ENCODE results near the gene PARP14.

PARP14 gene

DNA sequence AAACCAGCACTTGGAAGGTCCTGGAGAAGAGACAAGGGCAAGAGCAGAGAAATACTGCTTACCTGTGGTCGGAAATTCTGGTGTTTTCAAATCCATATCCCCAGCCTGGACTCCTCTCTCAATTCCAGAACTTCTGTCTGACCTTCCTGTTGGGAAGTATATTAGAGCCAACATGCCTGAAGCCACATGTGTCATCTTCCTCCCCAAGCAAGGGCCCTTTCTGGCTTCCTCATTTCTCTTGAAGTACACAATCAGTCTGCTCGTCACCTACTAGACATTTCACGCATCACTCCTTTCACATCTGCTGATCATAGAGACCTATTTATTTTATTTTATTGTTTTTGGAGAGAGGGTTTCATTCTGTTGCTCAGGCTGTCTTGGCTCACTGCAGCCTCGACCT lies 8.4 kb downstream of the PARP14 start:
- DNase-seq (ENCODE audit: extremely low spot score), result no peak
- CTCF ChIA-PET, result no interaction called here
- POLR2A ChIA-PET, result no interaction called here
- TF ChIP-seq PKNOX1 (IDR thresholded peaks at IDR 0.05), result no peak
- TF ChIP-seq NFRKB (IDR thresholded peaks at IDR 0.05), result no peak
- no peak for TF ChIP-seq HDGF (IDR thresholded peaks at IDR 0.05; ENCODE audit: borderline replicate concordance)
- TF ChIP-seq CTBP1 (IDR thresholded peaks at IDR 0.05; ENCODE audit: borderline replicate concordance), result no peak
- no peak for TF ChIP-seq ARNT (IDR thresholded peaks at IDR 0.05)
- no peak for TF ChIP-seq LEF1 (IDR thresholded peaks at IDR 0.05; ENCODE audit: borderline replicate concordance)
- TF ChIP-seq ELF4 (IDR thresholded peaks at IDR 0.05), result no peak
- no peak for TF ChIP-seq FOXK2 (IDR thresholded peaks at IDR 0.05)
- no peak for TF ChIP-seq L3MBTL2 (conservative IDR thresholded peaks at IDR 0.05)
- TF ChIP-seq TARDBP (IDR thresholded peaks at IDR 0.05), result no peak
- no peak for TF ChIP-seq ZNF384 (IDR thresholded peaks at IDR 0.05)
- no peak for TF ChIP-seq SP1 (IDR thresholded peaks at IDR 0.05)
- no peak for TF ChIP-seq SUZ12 (IDR thresholded peaks at IDR 0.05)
- no peak for TF ChIP-seq BHLHE40 (IDR thresholded peaks at IDR 0.05; ENCODE audit: borderline replicate concordance)
- TF ChIP-seq FOXM1 (IDR thresholded peaks at IDR 0.05; ENCODE audit: borderline replicate concordance), result no peak
- no peak for TF ChIP-seq FOXA1 (IDR thresholded peaks at IDR 0.05)

GRCh38 chr3:122689587-122689986 lies 8.9 kb downstream of the PARP14 start:
- no peak for DNase-seq (ENCODE audit: extremely low spot score)
- POLR2A ChIA-PET, result no interaction called here
- CTCF ChIA-PET, result no interaction called here
- TF ChIP-seq NFRKB (IDR thresholded peaks at IDR 0.05) (no peak), LEF1 (IDR thresholded peaks at IDR 0.05; ENCODE audit: borderline replicate concordance) (no peak), PKNOX1 (IDR thresholded peaks at IDR 0.05) (no peak), FOXM1 (IDR thresholded peaks at IDR 0.05; ENCODE audit: borderline replicate concordance) (no peak), HDGF (IDR thresholded peaks at IDR 0.05; ENCODE audit: borderline replicate concordance) (no peak), ELF4 (IDR thresholded peaks at IDR 0.05) (no peak), ZNF384 (IDR thresholded peaks at IDR 0.05) (no peak), SUZ12 (IDR thresholded peaks at IDR 0.05) (no peak)

GRCh38 chr3:122690096-122690495 lies 9.5 kb downstream of the PARP14 start:
- no peak for DNase-seq (ENCODE audit: extremely low spot score)
- TF ChIP-seq LEF1 (IDR thresholded peaks at IDR 0.05; ENCODE audit: borderline replicate concordance) (no peak), TARDBP (IDR thresholded peaks at IDR 0.05) (no peak), HDGF (IDR thresholded peaks at IDR 0.05; ENCODE audit: borderline replicate concordance) (no peak), SUZ12 (IDR thresholded peaks at IDR 0.05) (no peak), FOXM1 (IDR thresholded peaks at IDR 0.05; ENCODE audit: borderline replicate concordance) (no peak), ARNT (IDR thresholded peaks at IDR 0.05) (no peak), ZNF384 (IDR thresholded peaks at IDR 0.05) (no peak), CTBP1 (IDR thresholded peaks at IDR 0.05; ENCODE audit: borderline replicate concordance) (no peak), NFRKB (IDR thresholded peaks at IDR 0.05) (no peak), ELF4 (IDR thresholded peaks at IDR 0.05) (no peak), L3MBTL2 (conservative IDR thresholded peaks at IDR 0.05) (no peak), FOXA1 (IDR thresholded peaks at IDR 0.05) (no peak), BHLHE40 (IDR thresholded peaks at IDR 0.05; ENCODE audit: borderline replicate concordance) (no peak), FOXK2 (IDR thresholded peaks at IDR 0.05) (no peak), SP1 (IDR thresholded peaks at IDR 0.05) (no peak), PKNOX1 (IDR thresholded peaks at IDR 0.05) (no peak)
- ChIA-PET CTCF (no interaction called here), POLR2A (no interaction called here)

DNA sequence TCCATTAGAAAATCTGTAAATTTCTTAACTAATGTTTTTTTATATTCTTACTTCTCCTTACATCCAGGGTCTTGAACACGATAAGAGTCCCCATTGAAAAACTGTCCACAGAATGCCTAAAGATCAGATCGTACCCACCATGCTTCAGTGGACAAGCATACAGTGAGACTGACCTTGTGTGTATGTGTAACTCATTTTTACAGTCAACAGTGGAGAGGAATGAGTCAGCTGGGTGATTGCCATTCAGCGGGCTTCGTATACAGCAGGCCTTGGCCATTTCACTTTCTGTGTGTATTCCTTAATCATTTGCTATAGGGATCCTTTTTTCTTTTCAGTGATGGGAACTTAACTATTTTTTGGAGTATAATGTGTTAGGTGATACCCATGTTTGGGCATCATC lies 10.6 kb downstream of the PARP14 start:
- CTCF ChIA-PET, result no interaction called here
- DNase-seq (ENCODE audit: extremely low spot score), result no peak
- POLR2A ChIA-PET, result no interaction called here
- no peak for TF ChIP-seq PKNOX1 (IDR thresholded peaks at IDR 0.05)
- TF ChIP-seq TARDBP (IDR thresholded peaks at IDR 0.05), result no peak
- no peak for TF ChIP-seq BHLHE40 (IDR thresholded peaks at IDR 0.05; ENCODE audit: borderline replicate concordance)
- TF ChIP-seq HDGF (IDR thresholded peaks at IDR 0.05; ENCODE audit: borderline replicate concordance), result no peak
- TF ChIP-seq CTBP1 (IDR thresholded peaks at IDR 0.05; ENCODE audit: borderline replicate concordance), result no peak
- no peak for TF ChIP-seq FOXM1 (IDR thresholded peaks at IDR 0.05; ENCODE audit: borderline replicate concordance)
- TF ChIP-seq FOXK2 (IDR thresholded peaks at IDR 0.05), result no peak
- TF ChIP-seq NFRKB (IDR thresholded peaks at IDR 0.05), result no peak
- no peak for TF ChIP-seq FOXA1 (IDR thresholded peaks at IDR 0.05)

GRCh38 chr3:122692674-122693073 lies 12.0 kb downstream of the PARP14 start:
- CTCF ChIA-PET, result no interaction called here
- TF ChIP-seq FOXK2 (IDR thresholded peaks at IDR 0.05) (no peak), BHLHE40 (IDR thresholded peaks at IDR 0.05; ENCODE audit: borderline replicate concordance) (no peak), LEF1 (IDR thresholded peaks at IDR 0.05; ENCODE audit: borderline replicate concordance) (no peak), ELF4 (IDR thresholded peaks at IDR 0.05) (no peak), FOXA1 (IDR thresholded peaks at IDR 0.05) (no peak), L3MBTL2 (conservative IDR thresholded peaks at IDR 0.05) (no peak), SP1 (IDR thresholded peaks at IDR 0.05) (no peak), ZNF384 (IDR thresholded peaks at IDR 0.05) (no peak), NFRKB (IDR thresholded peaks at IDR 0.05) (no peak), PKNOX1 (IDR thresholded peaks at IDR 0.05) (no peak), SUZ12 (IDR thresholded peaks at IDR 0.05) (no peak), TARDBP (IDR thresholded peaks at IDR 0.05) (no peak), HDGF (IDR thresholded peaks at IDR 0.05; ENCODE audit: borderline replicate concordance) (no peak), CTBP1 (IDR thresholded peaks at IDR 0.05; ENCODE audit: borderline replicate concordance) (no peak), ARNT (IDR thresholded peaks at IDR 0.05) (no peak), FOXM1 (IDR thresholded peaks at IDR 0.05; ENCODE audit: borderline replicate concordance) (no peak)
- no peak for DNase-seq (ENCODE audit: extremely low spot score)
- POLR2A ChIA-PET, result no interaction called here
